ENCODE measurements around the gene PODXL. TPM values are rescaled to one million over a fixed set of nuclear protein-coding genes. Genes with fewer than 3 reads are reported as not detected.

The PODXL gene
- total RNA-seq, 1 donor from 2014 or later, result 160 TPM

DNA sequence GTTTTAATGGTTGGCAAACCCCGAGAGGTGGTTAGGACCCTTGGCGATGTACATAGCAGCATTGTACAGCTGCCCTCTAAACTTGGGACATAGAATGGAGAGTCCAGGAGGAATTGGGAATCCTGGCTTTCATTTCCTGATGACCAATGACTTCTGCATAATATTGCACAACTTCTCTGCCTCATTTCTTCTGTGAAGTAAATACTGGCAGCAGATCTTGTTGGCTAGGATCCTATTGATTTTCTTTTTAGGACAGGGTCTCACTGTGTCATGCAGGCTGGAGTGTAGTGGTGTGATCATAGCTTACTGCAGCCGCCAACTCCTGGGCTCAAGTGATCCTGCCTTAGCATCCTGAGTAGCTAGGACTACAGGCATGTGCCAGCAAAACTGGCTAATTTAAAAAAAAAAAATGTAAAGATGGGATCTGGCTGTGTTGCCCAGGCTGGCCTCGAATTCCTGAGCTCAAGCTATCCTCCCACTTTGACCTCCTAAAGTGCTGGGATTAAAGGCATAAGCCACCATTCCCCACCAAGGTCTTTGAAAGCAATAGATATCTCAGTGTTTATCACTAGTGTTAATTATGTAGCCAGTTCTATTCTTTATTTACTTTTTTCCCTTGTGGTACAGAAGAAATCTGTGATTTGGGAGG, 58.1 kb downstream of the PODXL start:
- no peak overlapping the region for H3K4me3 ChIP-seq (ENCODE audit: low read depth, low read length)
- H3K36me3 ChIP-seq (ENCODE audit: control insufficient read depth, insufficient read depth, low read length), result no peaks in the 10 kb centered on the region
- no peak for TF ChIP-seq CTCF (IDR thresholded peaks at IDR 0.05; ENCODE audit: insufficient read depth, low read length, poor library complexity, severe bottlenecking)
- no peaks in the 10 kb centered on the region for H3K27me3 ChIP-seq (ENCODE audit: control insufficient read depth, insufficient read depth, low read length)
- DNase-seq (ENCODE audit: low read depth), result no peak

DNA sequence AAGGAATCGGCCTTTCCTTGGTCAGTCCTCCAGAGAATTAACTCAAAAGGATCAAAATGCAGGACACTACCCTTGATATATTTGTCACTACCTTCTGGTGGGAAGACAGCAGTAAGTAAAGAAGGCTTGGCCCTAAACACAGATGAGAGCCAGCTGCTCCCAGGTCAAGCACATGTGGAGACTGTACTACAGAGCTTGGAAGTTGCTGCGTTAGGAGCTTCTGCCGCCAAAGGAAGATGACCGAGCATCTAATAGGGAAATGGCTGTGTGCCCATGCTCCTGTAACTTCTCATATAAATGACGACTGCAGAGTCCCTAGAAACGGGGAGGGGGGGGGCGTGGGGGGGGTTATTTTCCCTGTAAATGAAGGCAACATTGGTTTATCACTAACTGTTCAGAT, 59.0 kb downstream of the PODXL start:
- no peak for DNase-seq (ENCODE audit: low read depth)
- TF ChIP-seq CTCF (IDR thresholded peaks at IDR 0.05; ENCODE audit: insufficient read depth, low read length, poor library complexity, severe bottlenecking), result no peak
- Histone ChIP-seq H3K27me3 (ENCODE audit: control insufficient read depth, insufficient read depth, low read length) (no peaks in the 10 kb centered on the region), H3K4me3 (ENCODE audit: low read depth, low read length) (no peak overlapping the region), H3K36me3 (ENCODE audit: control insufficient read depth, insufficient read depth, low read length) (no peaks in the 10 kb centered on the region)

- no peak for DNase-seq (ENCODE audit: low read depth)
- Histone ChIP-seq H3K36me3 (ENCODE audit: control insufficient read depth, insufficient read depth, low read length) (no peaks in the 10 kb centered on the region), H3K4me3 (ENCODE audit: low read depth, low read length) (no peak overlapping the region), H3K27me3 (ENCODE audit: control insufficient read depth, insufficient read depth, low read length) (no peaks in the 10 kb centered on the region)
- no peak for TF ChIP-seq CTCF (IDR thresholded peaks at IDR 0.05; ENCODE audit: insufficient read depth, low read length, poor library complexity, severe bottlenecking)
These were observed 60.5 kb downstream of the PODXL start for GRCh38 chr7:131495669-131496498.

- H3K4me3 ChIP-seq (ENCODE audit: low read depth, low read length), result no peak overlapping the region
- TF ChIP-seq CTCF (IDR thresholded peaks at IDR 0.05; ENCODE audit: insufficient read depth, low read length, poor library complexity, severe bottlenecking), result no peak
- H3K27me3 ChIP-seq (ENCODE audit: control insufficient read depth, insufficient read depth, low read length), result no peaks in the 10 kb centered on the region
- H3K36me3 ChIP-seq (ENCODE audit: control insufficient read depth, insufficient read depth, low read length), result no peaks in the 10 kb centered on the region
- DNase-seq (ENCODE audit: low read depth), result no peak
These were observed 62.2 kb downstream of the PODXL start for GRCh38 chr7:131494182-131494581.

- Histone ChIP-seq H3K27me3 (ENCODE audit: control insufficient read depth, insufficient read depth, low read length) (no peaks in the 10 kb centered on the region), H3K36me3 (ENCODE audit: control insufficient read depth, insufficient read depth, low read length) (no peaks in the 10 kb centered on the region), H3K4me3 (ENCODE audit: low read depth, low read length) (no peak overlapping the region)
- no peak for DNase-seq (ENCODE audit: low read depth)
- no peak for TF ChIP-seq CTCF (IDR thresholded peaks at IDR 0.05; ENCODE audit: insufficient read depth, low read length, poor library complexity, severe bottlenecking)
These were observed 62.8 kb downstream of the PODXL start for GRCh38 chr7:131493581-131493980.

All from kidney epithelial cell (primary cell).